ENCODE measurements around the gene CLEC18C. TPM values are rescaled to one million over a fixed set of nuclear protein-coding genes. Genes with fewer than 3 reads are reported as not detected.
A peak's percentile ranks its signal among the peaks of the same experiment; 100 is the strongest.
"Not testable (repeated sequence)": the region's sequence is repeated elsewhere in the genome, so short reads cannot be mapped to it uniquely, and the experiment has no call there.

CLEC18C gene
- polyA plus RNA-seq, 3 donors = 0.65 TPM; not detected in 2

- Histone ChIP-seq H3K4me2 (replicated peaks; ENCODE audit: extremely low read depth, low read length, poor library complexity, severe bottlenecking) (no peak overlapping the region), H2AFZ (ENCODE audit: insufficient read depth, low read depth, low read length, poor library complexity, severe bottlenecking) (no peak overlapping the region), H3K79me2 (ENCODE audit: insufficient read depth, low read length) (no peaks in the 10 kb centered on the region), H3K4me1 (ENCODE audit: control insufficient read depth in 1 of 2, insufficient read depth in 2 of 2, low read length in 2 of 2) (no peaks in the 10 kb centered on the region), H3K27me3 (ENCODE audit: control insufficient read depth in 2 of 2, insufficient read depth in 2 of 2, low read length in 2 of 2) (no peaks in the 10 kb centered on the region), H3K36me3 (replicated peaks in 1 of 2; ENCODE audit: control insufficient read depth in 1 of 2, insufficient read depth in 2 of 2, low read length in 2 of 2) (peaks cover 58% of the 10 kb centered on the region in 2 donors), H3K9me3 (replicated peaks in 1 of 2; ENCODE audit: control insufficient read depth in 1 of 2, insufficient read depth in 1 of 2, low read length in 2 of 2) (no peaks in the 10 kb centered on the region), H3K27ac (ENCODE audit: low read depth in 1 of 2, low read length in 2 of 2) (no peak overlapping the region), H4K20me1 (ENCODE audit: insufficient read depth, low read length) (no peaks in the 10 kb centered on the region), H3K9ac (ENCODE audit: insufficient read depth, low read length, poor library complexity, severe bottlenecking) (no peak overlapping the region), H3K4me3 (replicated peaks in 1 of 3; ENCODE audit: low read depth in 2 of 3, low read length in 3 of 3) (no peak overlapping the region)
- TF ChIP-seq, protein P1, sequence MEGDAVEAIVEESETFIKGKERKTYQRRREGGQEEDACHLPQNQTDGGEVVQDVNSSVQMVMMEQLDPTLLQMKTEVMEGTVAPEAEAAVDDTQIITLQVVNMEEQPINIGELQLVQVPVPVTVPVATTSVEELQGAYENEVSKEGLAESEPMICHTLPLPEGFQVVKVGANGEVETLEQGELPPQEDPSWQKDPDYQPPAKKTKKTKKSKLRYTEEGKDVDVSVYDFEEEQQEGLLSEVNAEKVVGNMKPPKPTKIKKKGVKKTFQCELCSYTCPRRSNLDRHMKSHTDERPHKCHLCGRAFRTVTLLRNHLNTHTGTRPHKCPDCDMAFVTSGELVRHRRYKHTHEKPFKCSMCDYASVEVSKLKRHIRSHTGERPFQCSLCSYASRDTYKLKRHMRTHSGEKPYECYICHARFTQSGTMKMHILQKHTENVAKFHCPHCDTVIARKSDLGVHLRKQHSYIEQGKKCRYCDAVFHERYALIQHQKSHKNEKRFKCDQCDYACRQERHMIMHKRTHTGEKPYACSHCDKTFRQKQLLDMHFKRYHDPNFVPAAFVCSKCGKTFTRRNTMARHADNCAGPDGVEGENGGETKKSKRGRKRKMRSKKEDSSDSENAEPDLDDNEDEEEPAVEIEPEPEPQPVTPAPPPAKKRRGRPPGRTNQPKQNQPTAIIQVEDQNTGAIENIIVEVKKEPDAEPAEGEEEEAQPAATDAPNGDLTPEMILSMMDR (IDR thresholded peaks at IDR 0.05) = no peak
- no peak overlapping the region for H3K4me3 Mint-ChIP-seq
- intact Hi-C loops (cut with micrococcal nuclease) = loop anchor here in 1 of 2 donors (10.0 kb wide), 1 partner anchor 493 kb away; no protein-coding TSS in a partner anchor
- H3K4me1 Mint-ChIP-seq = peaks cover 4% of the 10 kb centered on the region
- H3K27me3 Mint-ChIP-seq (ENCODE audit: low read depth in 3 of 3) = peaks cover 3 to 4% (median 4%) of the 10 kb centered on the region in 3 donors
- peak overlapping the region in 4 of 7 donors; percentile 3 to 53 (median 26) for H3K27ac Mint-ChIP-seq
- H3K9me3 Mint-ChIP-seq = peaks cover 0 to 2% (median 0%) of the 10 kb centered on the region in 7 donors
- WGBS (ENCODE audit: insufficient coverage) = 100% methylated on average over 3 of the region's 7 CpGs
- no peak for DNase-seq
- H3K36me3 Mint-ChIP-seq = peaks cover 0 to 21% of the 10 kb centered on the region in 2 donors
Measured at GRCh38 chr16:70162041-70162451, 11.5 kb upstream of the CLEC18C start.

DNA sequence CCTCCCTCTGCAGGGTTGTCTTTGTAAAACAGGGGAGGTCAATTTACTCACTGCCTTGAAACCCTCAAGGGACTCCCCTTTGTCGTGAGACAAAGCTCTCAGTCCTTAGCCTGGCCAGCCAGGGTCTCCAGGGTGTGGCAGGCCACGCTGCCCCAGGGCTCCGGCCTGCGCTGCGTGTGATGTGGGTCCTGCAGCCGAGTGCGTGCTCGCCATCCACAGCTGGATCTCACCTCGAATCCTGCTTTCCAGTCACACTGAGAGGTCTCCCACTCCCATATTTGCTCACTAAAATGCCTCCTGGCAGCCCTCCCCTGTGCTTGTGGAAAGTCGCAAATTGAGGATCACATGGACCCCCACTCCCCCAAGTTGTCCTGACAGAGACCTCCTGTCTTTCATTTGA lies 10.0 kb upstream of the CLEC18C start:
- Mint-ChIP-seq H3K36me3 (peaks cover 0 to 21% of the 10 kb centered on the region in 2 donors), H3K9me3 (peaks cover 0 to 2% (median 0%) of the 10 kb centered on the region in 7 donors), H3K4me1 (peaks cover 4% of the 10 kb centered on the region), H3K4me3 (no peak overlapping the region), H3K27me3 (ENCODE audit: low read depth in 3 of 3) (peaks cover 3 to 5% (median 4%) of the 10 kb centered on the region in 3 donors), H3K27ac (peak overlapping the region in 1 of 7 donors; percentile 7)
- H3K4me3 ChIP-seq (replicated peaks in 1 of 3; ENCODE audit: low read depth in 2 of 3, low read length in 3 of 3) = no peak overlapping the region
- no peaks in the 10 kb centered on the region for H3K9me3 ChIP-seq (replicated peaks in 1 of 2; ENCODE audit: control insufficient read depth in 1 of 2, insufficient read depth in 1 of 2, low read length in 2 of 2)
- no peak overlapping the region for H2AFZ ChIP-seq (ENCODE audit: insufficient read depth, low read depth, low read length, poor library complexity, severe bottlenecking)
- no peak overlapping the region for H3K4me2 ChIP-seq (replicated peaks; ENCODE audit: extremely low read depth, low read length, poor library complexity, severe bottlenecking)
- no peaks in the 10 kb centered on the region for H3K4me1 ChIP-seq (ENCODE audit: control insufficient read depth in 1 of 2, insufficient read depth in 2 of 2, low read length in 2 of 2)
- H3K36me3 ChIP-seq (replicated peaks in 1 of 2; ENCODE audit: control insufficient read depth in 1 of 2, insufficient read depth in 2 of 2, low read length in 2 of 2) = peaks cover 42 to 43% of the 10 kb centered on the region in 2 donors
- no peak overlapping the region for H3K27ac ChIP-seq (ENCODE audit: low read depth in 1 of 2, low read length in 2 of 2)
- H3K27me3 ChIP-seq (ENCODE audit: control insufficient read depth in 2 of 2, insufficient read depth in 2 of 2, low read length in 2 of 2) = no peaks in the 10 kb centered on the region
- TF ChIP-seq, protein P1 (IDR thresholded peaks at IDR 0.05) = no peak
- WGBS (ENCODE audit: insufficient coverage) = 96% methylated on average over 10 of the region's 10 CpGs
- no peak overlapping the region for H3K9ac ChIP-seq (ENCODE audit: insufficient read depth, low read length, poor library complexity, severe bottlenecking)
- intact Hi-C loops (cut with micrococcal nuclease) = loop anchor here in 1 of 2 donors (10.0 kb wide), 1 partner anchor 491 kb away; no protein-coding TSS in a partner anchor
- no peak for DNase-seq
- no peaks in the 10 kb centered on the region for H3K79me2 ChIP-seq (ENCODE audit: insufficient read depth, low read length)
- H4K20me1 ChIP-seq (ENCODE audit: insufficient read depth, low read length) = no peaks in the 10 kb centered on the region

DNA sequence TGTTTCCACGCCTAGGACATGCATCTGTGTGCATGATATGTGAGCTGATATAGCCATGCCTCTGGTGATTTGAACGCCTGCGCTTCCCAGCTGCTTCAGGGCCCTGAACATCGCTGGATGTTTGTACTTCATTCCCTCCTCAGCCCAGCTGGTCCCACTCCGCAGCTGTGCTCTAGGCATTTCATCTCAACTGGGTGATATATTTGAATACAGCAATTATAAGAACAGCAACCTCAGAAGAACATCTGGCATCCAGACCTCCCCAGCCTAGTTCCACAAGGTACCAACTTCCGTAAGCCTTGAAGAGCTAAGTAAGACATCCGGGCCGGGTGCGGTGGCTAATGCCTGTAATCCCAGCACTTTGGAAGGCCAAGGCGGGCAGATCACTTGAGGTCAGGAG lies 6.9 kb upstream of the CLEC18C start:
- H3K4me2 ChIP-seq (replicated peaks; ENCODE audit: extremely low read depth, low read length, poor library complexity, severe bottlenecking); H3K9me3 ChIP-seq (replicated peaks in 1 of 2; ENCODE audit: control insufficient read depth in 1 of 2, insufficient read depth in 1 of 2, low read length in 2 of 2); H3K27me3 ChIP-seq (ENCODE audit: control insufficient read depth in 2 of 2, insufficient read depth in 2 of 2, low read length in 2 of 2); H3K4me3 Mint-ChIP-seq; H3K27ac ChIP-seq (ENCODE audit: low read depth in 1 of 2, low read length in 2 of 2); H4K20me1 ChIP-seq (ENCODE audit: insufficient read depth, low read length); H3K27ac Mint-ChIP-seq; H3K4me1 Mint-ChIP-seq; H3K27me3 Mint-ChIP-seq (ENCODE audit: low read depth in 3 of 3); H3K4me1 ChIP-seq (ENCODE audit: control insufficient read depth in 1 of 2, insufficient read depth in 2 of 2, low read length in 2 of 2); H3K9ac ChIP-seq (ENCODE audit: insufficient read depth, low read length, poor library complexity, severe bottlenecking); H3K4me3 ChIP-seq (replicated peaks in 1 of 3; ENCODE audit: low read depth in 2 of 3, low read length in 3 of 3); H3K79me2 ChIP-seq (ENCODE audit: insufficient read depth, low read length); H2AFZ ChIP-seq (ENCODE audit: insufficient read depth, low read depth, low read length, poor library complexity, severe bottlenecking); H3K9me3 Mint-ChIP-seq; DNase-seq: not testable (repeated sequence)
- peaks cover 12% of the 10 kb centered on the region in 2 donors for H3K36me3 ChIP-seq (replicated peaks in 1 of 2; ENCODE audit: control insufficient read depth in 1 of 2, insufficient read depth in 2 of 2, low read length in 2 of 2)
- intact Hi-C loops (cut with micrococcal nuclease) = loop anchor here in 1 of 2 donors (10.0 kb wide), 1 partner anchor 488 kb away; no protein-coding TSS in a partner anchor
- peaks cover 0 to 15% of the 10 kb centered on the region in 2 donors for H3K36me3 Mint-ChIP-seq
- no CpG with 5 or more reads among the region's 10 CpGs for WGBS (ENCODE audit: insufficient coverage)
